Thyroid gland (tissue), 4 donors: ENCODE results near the gene FKBP6. TPM values are rescaled to one million over a fixed set of nuclear protein-coding genes. Genes with fewer than 3 reads are reported as not detected.

ENCODE experiments used
- DNase-seq, 2 donors: peaks; one replicate each; pipeline ENCODE4 v3.0.0-alpha.2; 2019
- H3K27ac ChIP-seq, 3 donors: fragments of 200-600 bp; sonication (generic); 1 replicate in 2 of 3; 2 replicates in 1 of 3; pipeline ENCODE4 v1.5.1; 2016 to 2019; ENCODE audit warnings: mild to moderate bottlenecking in 1 of 3, moderate library complexity in 1 of 3
- H3K27me3 ChIP-seq: fragments of 200-600 bp; sonication (generic); one replicate; pipeline ENCODE4 v1.5.1; 2019
- H3K36me3 ChIP-seq, 2 donors: fragments of 200-600 bp; sonication (generic); one replicate each; pipeline ENCODE4 v1.5.1; 2016 to 2019
- H3K4me1 ChIP-seq, 2 donors: fragments of 200-600 bp; sonication (generic); one replicate each; pipeline ENCODE4 v1.5.1; 2017 to 2019
- H3K4me3 ChIP-seq, 3 donors: fragments of 200-600 bp; sonication (generic); replicated peaks in 1 of 3; 1 replicate in 2 of 3; 2 replicates in 1 of 3; pipeline ENCODE4 v1.5.1; 2016; ENCODE audit warnings: mild to moderate bottlenecking in 1 of 3
- H3K9me3 ChIP-seq: fragments of 200-600 bp; sonication (generic); one replicate; pipeline ENCODE4 v1.5.1; 2017
- CTCF ChIP-seq, 6 experiments: fragments of 200-600 bp in 3 of 6; fragments of 450-650 bp in 3 of 6; sonication (generic) in 3 of 6; IDR thresholded peaks; one replicate each; pipeline ENCODE4 v1.5.1; 2016 to 2019; ENCODE audit warnings: antibody characterized with exemption in 6 of 6, mild to moderate bottlenecking in 2 of 6, inconsistent platforms in 1 of 6, moderate library complexity in 1 of 6
- POLR2A ChIP-seq, 2 donors: fragments of 450-650 bp; IDR thresholded peaks; one replicate each; pipeline ENCODE4 v1.6.1; 2017; ENCODE audit warnings: antibody characterized with exemption in 2 of 2, mild to moderate bottlenecking in 2 of 2, moderate library complexity in 1 of 2
- WGBS, 2 donors: methylation state at CpG; one replicate each; pipeline ENCODE4 v1.1.5; 2017; 5-methylcytosine and 5-hydroxymethylcytosine counted together
- intact Hi-C: fragments of 100-400 bp; cut with DNase I; formaldehyde crosslinking; loops from one replicate; pipeline ENCODE4 v1.15.1; 2023
- total RNA-seq, 4 donors: library from RNA; depleted of rRNA; stranded (reverse); fragments of >200 nt; gene quantifications; one replicate each; pipeline ENCODE4 v1.2.3, GENCODE V29; 2016

FKBP6 gene
- total RNA-seq, 4 donors from 2014 or later, result 0.27 TPM; not detected in 3

- no peak for TF ChIP-seq CTCF (IDR thresholded peaks at IDR 0.05)
- no peak for TF ChIP-seq POLR2A (IDR thresholded peaks at IDR 0.05)
- Histone ChIP-seq H3K4me1 (no peaks in the 10 kb centered on the region), H3K27ac (no peak overlapping the region), H3K4me3 (no peak overlapping the region), H3K27me3 (no peaks in the 10 kb centered on the region), H3K36me3 (no peaks in the 10 kb centered on the region), H3K9me3 (no peaks in the 10 kb centered on the region)
- DNase-seq, result no peak
- WGBS, 2 donors, result 67 to 71% methylated on average over 6 of the region's 6 CpGs
- intact Hi-C loops, result no loop called here
Measured at GRCh38 chr7:73351447-73352167, 23.6 kb downstream of the FKBP6 start.

- no peaks in the 10 kb centered on the region for H3K27me3 ChIP-seq
- TF ChIP-seq POLR2A (IDR thresholded peaks at IDR 0.05) (no peak), CTCF (IDR thresholded peaks at IDR 0.05) (no peak)
- no peak overlapping the region for H3K4me3 ChIP-seq
- H3K4me1 ChIP-seq, result peaks cover 3 to 5% of the 10 kb centered on the region in 2 donors
- WGBS, 2 donors, result 94 to 97% methylated on average over 3 of the region's 3 CpGs
- no peaks in the 10 kb centered on the region for H3K9me3 ChIP-seq
- no peak overlapping the region for H3K27ac ChIP-seq
- H3K36me3 ChIP-seq, result no peaks in the 10 kb centered on the region
- no peak for DNase-seq
- intact Hi-C loops, result no loop called here
Measured at GRCh38 chr7:73352784-73353183, 24.8 kb downstream of the FKBP6 start.

GRCh38 chr7:73353243-73353642, 25.3 kb downstream of the FKBP6 start:
- intact Hi-C loops, result no loop called here
- no peak overlapping the region for H3K4me3 ChIP-seq
- H3K27ac ChIP-seq, result no peak overlapping the region
- WGBS, 2 donors, result 80 to 89% methylated on average over 6 of the region's 6 CpGs
- DNase-seq, result no peak
- no peaks in the 10 kb centered on the region for H3K36me3 ChIP-seq
- TF ChIP-seq CTCF (IDR thresholded peaks at IDR 0.05) (no peak), POLR2A (IDR thresholded peaks at IDR 0.05) (no peak)
- H3K27me3 ChIP-seq, result no peaks in the 10 kb centered on the region
- no peaks in the 10 kb centered on the region for H3K9me3 ChIP-seq
- peaks cover 8 to 9% of the 10 kb centered on the region in 2 donors for H3K4me1 ChIP-seq

GRCh38 chr7:73354196-73354595, 26.2 kb downstream of the FKBP6 start:
- WGBS, 2 donors, result 88 to 93% methylated on average over 8 to 9 of the region's 9 CpGs

More at GRCh38 chr7:73354196-73354595, 26.2 kb downstream of the FKBP6 start:
- TF ChIP-seq CTCF (IDR thresholded peaks at IDR 0.05), result no peak
- no peak for TF ChIP-seq POLR2A (IDR thresholded peaks at IDR 0.05)
- H3K9me3 ChIP-seq, result no peaks in the 10 kb centered on the region
- no peak overlapping the region for H3K27ac ChIP-seq
- no peaks in the 10 kb centered on the region for H3K36me3 ChIP-seq
- H3K27me3 ChIP-seq, result no peaks in the 10 kb centered on the region
- peaks cover 15 to 17% of the 10 kb centered on the region in 2 donors for H3K4me1 ChIP-seq
- no peak for DNase-seq
- H3K4me3 ChIP-seq, result no peak overlapping the region
- intact Hi-C loops, result no loop called here
